Activated T-cell treated with anti-CD3 and anti-CD28 coated beads, Interleukin-2, amount 50 U/mL, for 4 hours (primary cell): ENCODE measurements around the gene HSPG2. TPM values are rescaled to one million over a fixed set of nuclear protein-coding genes. Genes with fewer than 3 reads are reported as not detected.

Source experiments
- ATAC-seq, 2 donors: fragments of 200-7000 bp; cut with Tn5 transposase; one replicate each; pipeline ENCODE4 v1.10.0; 2021
- DNase-seq: peaks from one replicate; pipeline ENCODE4 v3.0.0-alpha.2; 2020
- H3K27me3 Mint-ChIP-seq: one replicate; pipeline ENCODE4 v1.8.0; 2021; ENCODE audit warnings: low read depth, mixed read lengths
- H3K36me3 Mint-ChIP-seq: one replicate; pipeline ENCODE4 v1.8.0; 2022; ENCODE audit warnings: mixed read lengths; ENCODE audit not compliant: insufficient read depth
- H3K4me1 Mint-ChIP-seq: one replicate; pipeline ENCODE4 v1.8.0; 2021; ENCODE audit warnings: low read depth, mixed read lengths
- H3K4me3 Mint-ChIP-seq: one replicate; pipeline ENCODE4 v1.8.0; 2021; ENCODE audit warnings: mild to moderate bottlenecking, moderate library complexity, mixed read lengths
- H3K9me3 Mint-ChIP-seq: one replicate; pipeline ENCODE4 v1.8.0; 2021; ENCODE audit warnings: mixed read lengths
- total RNA-seq, 3 donors: library from RNA; stranded (reverse); gene quantifications; one replicate each; pipeline ENCODE4 v1.2.1, GENCODE V29; 2021

The HSPG2 gene
- total RNA-seq, 3 donors from 2014 or later, result 0.92 to 1.7 (median 1.2) TPM

DNA sequence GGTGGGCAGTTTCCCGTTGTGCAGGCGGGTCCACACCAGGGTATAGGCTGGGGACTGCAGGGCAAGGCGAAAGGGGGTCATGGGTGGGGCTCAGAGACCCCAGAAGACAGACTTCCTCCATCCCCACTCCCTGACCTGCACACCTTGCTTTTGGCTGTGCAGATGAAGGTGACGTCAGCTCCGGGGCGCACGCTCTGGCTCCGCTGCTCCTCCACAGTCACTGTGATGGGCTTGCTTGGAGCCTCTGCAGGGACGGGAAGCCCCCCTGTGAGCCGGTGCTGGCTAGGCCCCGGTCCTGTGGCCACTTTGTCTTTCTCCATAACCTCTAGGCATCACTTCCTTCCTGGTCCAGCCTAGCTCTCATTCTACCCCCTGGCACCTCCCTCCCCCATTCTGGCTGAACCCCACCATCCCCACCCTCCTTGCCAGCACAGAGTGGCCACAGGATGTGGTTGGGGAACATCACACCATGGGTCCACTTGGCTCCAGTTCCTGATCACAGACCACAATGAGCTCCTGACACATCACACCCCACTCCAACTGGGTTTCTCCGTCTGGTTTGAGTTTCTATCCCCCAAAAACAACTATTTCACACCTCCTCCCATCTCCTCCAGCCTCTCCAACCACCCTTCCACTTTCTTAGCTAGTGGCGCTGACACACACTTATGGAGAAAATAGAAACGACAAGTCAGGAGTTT is 79.8 kb downstream of the HSPG2 start:
- DNase-seq, result no peak
- no peak for ATAC-seq
- H3K36me3 Mint-ChIP-seq, result no peaks in the 10 kb centered on the region
- H3K9me3 Mint-ChIP-seq, result no peaks in the 10 kb centered on the region
- H3K27me3 Mint-ChIP-seq, result no peaks in the 10 kb centered on the region
- peaks cover 2% of the 10 kb centered on the region for H3K4me1 Mint-ChIP-seq
- no peak overlapping the region for H3K4me3 Mint-ChIP-seq

DNA sequence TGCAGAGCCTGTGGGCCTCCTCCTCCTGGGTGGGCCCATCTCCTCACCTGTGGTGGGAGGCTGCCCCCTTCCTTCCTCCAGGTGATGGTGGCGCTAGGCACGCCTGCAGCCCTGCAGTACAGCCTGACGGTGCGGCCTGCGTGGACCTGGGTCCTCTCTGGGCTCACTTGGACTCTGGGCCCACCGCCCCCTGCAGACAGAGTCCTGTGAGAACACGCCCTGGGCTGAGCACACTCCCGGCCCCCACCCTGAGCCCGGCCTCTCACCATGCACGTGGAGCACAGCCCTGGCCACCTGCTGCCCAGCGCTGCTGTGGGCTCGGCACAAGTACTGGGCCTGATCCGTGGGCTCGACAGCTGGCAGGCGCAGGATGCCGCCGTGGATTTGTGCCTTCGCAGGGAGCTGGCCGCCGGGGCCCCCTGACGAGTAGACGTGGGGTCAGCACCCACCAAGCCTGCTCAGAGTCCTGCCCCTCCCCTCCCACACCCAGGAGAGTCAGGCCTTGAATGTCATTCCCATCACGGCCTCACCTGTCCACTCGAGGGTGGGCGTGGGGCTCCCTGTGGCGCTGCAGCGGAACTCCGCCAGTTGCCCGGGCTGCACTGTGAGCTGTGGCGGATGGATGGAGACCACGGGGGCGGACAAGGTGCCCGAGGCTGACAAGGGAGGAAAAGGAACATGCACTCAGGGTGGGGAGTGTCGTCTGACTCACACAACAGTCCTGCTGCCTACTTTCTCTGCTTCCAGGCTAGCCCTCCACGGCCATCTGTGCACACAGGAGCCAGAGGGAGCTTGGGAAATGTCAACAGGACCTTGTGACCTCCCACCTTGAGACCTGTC is 81.6 kb downstream of the HSPG2 start:
- DNase-seq (no peak), ATAC-seq (no peak)

DNA sequence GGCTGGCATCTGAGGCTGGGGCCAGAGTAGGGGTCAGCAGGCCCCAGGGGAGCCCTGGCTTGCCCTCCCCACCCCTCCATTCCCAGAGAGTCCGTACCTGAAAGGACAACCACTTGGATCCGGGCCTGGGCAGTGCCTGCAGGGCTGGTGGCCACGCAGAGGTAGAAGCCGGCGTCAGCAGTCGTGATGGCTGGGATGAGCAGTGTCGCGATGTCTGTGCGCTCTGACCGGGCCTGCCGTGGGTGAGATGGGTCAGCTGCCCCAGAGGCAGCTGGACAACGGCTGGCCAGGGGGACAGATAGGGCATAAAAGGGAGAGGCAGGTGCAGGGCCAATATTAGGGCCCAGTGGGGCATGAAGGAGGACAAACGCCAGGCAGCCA is 82.4 kb downstream of the HSPG2 start:
- no peak for DNase-seq
- Mint-ChIP-seq H3K4me3 (no peak overlapping the region), H3K4me1 (peaks cover 6% of the 10 kb centered on the region), H3K36me3 (no peaks in the 10 kb centered on the region), H3K9me3 (no peaks in the 10 kb centered on the region), H3K27me3 (no peaks in the 10 kb centered on the region)
- ATAC-seq, result no peak

More for the DNA sequence above, 81.6 kb downstream of the HSPG2 start:
- no peaks in the 10 kb centered on the region for H3K27me3 Mint-ChIP-seq
- H3K36me3 Mint-ChIP-seq, result no peaks in the 10 kb centered on the region
- peaks cover 6% of the 10 kb centered on the region for H3K4me1 Mint-ChIP-seq
- no peaks in the 10 kb centered on the region for H3K9me3 Mint-ChIP-seq
- no peak overlapping the region for H3K4me3 Mint-ChIP-seq

DNA sequence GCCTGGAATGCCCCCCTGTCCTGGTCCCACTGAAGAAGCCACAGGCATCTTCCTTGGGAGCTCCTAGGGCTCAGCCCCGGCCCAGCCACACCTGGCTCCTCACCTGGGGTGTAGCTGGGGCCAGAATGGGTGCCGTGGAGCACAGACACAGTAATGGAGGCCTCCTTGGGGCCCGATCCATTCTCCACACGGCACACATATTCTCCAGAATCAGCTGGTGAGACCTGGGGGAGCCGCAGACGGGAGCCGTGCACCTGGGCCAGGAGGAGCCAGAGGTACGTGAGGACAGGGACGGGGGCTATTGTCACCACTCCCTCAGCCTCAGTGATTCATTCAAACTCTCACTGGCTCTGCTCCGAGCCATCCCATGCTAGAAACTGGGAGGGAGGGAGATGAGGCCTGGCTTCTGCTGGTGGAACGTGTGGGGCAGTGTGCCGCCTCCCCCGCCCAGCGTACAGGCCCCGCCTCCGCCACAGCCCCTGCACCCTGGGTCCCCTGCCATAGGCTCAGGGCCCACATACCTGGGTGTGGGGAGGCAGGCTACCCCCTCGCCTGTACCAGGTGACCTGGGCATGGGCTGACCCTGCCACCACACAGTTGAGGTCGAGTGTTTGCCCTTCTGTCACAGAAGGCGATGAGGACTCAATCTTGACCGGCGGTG is 82.9 kb downstream of the HSPG2 start:
- Mint-ChIP-seq H3K9me3 (no peaks in the 10 kb centered on the region), H3K4me1 (peaks cover 6% of the 10 kb centered on the region), H3K4me3 (no peak overlapping the region), H3K27me3 (no peaks in the 10 kb centered on the region), H3K36me3 (no peaks in the 10 kb centered on the region)
- no peak for DNase-seq
- no peak for ATAC-seq

DNA sequence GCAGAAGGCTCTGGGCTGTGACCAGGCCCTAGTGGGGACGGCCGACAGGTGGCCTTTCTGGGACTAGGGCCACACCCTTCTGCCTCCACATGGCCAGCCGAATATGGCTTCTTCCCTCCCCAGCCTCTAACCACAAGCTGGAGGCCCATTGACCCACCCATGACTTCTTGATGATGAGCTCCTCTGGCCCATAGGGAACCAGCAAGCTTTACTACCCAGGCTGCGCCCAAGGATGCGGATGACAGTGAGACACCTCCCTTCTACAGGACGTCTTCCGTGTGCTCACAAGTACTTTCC is 84.0 kb downstream of the HSPG2 start:
- H3K4me3 Mint-ChIP-seq, result no peak overlapping the region
- H3K4me1 Mint-ChIP-seq, result peaks cover 6% of the 10 kb centered on the region
- no peaks in the 10 kb centered on the region for H3K27me3 Mint-ChIP-seq
- no peaks in the 10 kb centered on the region for H3K9me3 Mint-ChIP-seq
- H3K36me3 Mint-ChIP-seq, result no peaks in the 10 kb centered on the region
- ATAC-seq, result no peak
- no peak for DNase-seq

DNA sequence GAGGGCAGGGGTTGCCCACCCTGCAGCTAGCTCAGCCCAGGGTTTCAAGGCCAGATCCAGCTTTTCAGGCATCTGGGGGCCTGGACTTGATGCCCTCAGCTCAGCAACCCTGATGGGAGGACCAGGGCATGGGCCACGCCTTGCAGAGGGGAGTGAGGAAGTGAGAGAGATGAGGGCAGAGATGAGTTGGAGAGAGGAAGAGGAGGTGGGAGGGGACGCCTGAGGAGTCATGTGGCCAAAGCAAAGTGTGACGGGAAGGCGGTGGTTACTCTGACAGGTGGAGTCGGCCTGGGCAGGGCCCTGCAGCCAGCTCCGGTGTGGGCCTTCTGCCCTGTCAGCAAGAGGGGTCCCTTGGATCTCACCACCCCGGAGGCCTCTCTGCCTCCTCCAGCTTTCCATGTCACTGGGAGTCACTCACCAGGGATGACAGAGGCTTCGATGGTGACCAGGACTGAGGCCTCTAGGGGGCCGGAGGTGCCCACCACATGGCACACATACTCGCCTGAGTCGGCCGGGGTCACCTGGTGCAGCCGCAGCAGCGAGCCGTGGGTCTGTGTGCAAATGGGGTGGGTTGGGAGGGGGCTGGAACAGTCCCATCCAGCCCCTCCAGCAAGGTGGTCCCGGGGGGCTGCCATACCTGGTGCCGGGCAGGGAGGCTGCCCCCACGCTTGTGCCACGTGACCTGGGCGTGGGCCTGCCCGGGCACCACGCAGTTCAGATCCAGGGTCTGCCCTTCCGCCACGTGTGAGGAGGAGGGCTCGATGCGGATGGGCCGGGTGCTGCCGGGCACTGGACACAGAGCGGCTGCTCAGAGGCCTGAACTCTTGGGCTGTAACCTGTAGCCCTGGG is 84.6 kb downstream of the HSPG2 start:
- no peak for DNase-seq
- H3K27me3 Mint-ChIP-seq, result no peaks in the 10 kb centered on the region
- ATAC-seq, result no peak
- H3K4me1 Mint-ChIP-seq, result peaks cover 4% of the 10 kb centered on the region
- no peaks in the 10 kb centered on the region for H3K36me3 Mint-ChIP-seq
- no peak overlapping the region for H3K4me3 Mint-ChIP-seq
- no peaks in the 10 kb centered on the region for H3K9me3 Mint-ChIP-seq

DNA sequence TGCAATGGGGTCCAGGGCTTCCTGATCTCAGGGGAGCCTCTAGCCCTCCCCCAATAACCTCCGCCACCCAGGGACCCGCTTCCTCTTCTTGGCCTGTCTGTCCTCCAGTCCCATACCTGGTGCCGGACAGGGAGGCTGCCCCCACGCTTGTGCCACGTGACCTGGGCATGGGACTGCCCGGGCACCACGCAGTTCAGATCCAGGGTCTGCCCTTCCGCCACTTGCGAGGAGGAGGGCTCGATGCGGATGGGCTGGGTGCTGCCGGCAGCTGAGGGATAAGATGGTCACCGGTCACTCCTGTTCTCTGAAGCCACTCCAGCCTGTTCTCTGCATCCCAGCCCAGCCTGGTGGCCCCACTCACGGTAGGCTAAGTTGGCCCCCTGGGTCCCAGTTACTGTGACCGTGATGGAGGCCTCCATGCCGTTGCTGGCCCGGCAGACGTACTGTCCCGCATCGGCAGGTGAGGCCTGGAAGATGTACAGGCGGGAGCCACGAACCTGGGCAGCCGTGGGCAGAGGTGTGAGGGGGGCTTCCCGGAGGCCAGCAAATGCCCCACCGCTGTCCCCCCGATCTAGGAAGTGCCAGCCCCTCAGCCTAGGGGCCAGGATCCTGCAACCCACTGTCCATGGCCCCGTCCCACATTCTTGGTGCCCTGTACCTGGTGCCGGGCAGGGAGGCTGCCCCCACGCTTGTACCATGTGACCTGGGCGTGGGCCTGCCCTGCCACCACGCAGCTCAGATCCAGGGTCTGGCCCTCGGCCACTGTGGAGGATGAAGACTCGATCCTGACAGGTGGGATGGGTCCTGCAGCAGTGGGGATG is 85.5 kb downstream of the HSPG2 start:
- Mint-ChIP-seq H3K4me3 (no peak overlapping the region), H3K27me3 (no peaks in the 10 kb centered on the region), H3K9me3 (no peaks in the 10 kb centered on the region), H3K36me3 (no peaks in the 10 kb centered on the region), H3K4me1 (peaks cover 4% of the 10 kb centered on the region)
- DNase-seq, result no peak
- ATAC-seq, result no peak

DNA sequence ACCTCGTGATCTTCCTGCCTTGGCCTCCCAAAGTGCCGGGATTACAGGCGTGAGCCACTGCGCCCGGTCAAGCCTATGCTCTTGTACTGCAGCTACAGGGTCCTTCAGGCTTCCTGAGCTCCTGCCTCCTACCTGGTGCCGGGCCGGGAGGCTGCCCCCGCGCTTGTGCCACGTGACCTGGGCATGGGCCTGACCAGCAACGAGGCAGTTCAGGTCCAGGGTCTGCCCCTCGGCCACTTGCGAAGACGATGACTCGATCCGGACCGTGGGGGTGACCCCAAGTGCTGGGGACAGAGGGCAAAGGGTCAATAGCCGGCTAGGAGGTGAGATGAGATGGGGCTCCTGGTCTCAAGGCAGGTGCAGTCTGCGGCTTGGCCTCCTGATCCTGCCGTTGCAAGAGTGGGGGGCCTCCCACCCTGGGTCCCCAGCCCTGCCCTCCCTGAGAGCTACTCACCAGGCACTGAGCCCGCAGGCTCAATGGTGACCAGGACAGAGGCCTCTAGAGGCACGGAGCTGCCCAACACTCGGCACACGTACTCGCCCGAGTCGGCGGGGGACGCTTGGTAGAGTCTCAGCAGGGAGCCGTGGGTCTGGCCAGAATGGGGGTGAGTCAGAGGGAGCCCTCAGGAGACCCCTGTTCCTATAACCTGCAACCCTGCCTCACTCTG is 87.1 kb downstream of the HSPG2 start:
- DNase-seq, result no peak
- Mint-ChIP-seq H3K36me3 (no peaks in the 10 kb centered on the region), H3K4me1 (peaks cover 4% of the 10 kb centered on the region), H3K4me3 (no peak overlapping the region), H3K27me3 (no peaks in the 10 kb centered on the region), H3K9me3 (no peaks in the 10 kb centered on the region)
- no peak for ATAC-seq

DNA sequence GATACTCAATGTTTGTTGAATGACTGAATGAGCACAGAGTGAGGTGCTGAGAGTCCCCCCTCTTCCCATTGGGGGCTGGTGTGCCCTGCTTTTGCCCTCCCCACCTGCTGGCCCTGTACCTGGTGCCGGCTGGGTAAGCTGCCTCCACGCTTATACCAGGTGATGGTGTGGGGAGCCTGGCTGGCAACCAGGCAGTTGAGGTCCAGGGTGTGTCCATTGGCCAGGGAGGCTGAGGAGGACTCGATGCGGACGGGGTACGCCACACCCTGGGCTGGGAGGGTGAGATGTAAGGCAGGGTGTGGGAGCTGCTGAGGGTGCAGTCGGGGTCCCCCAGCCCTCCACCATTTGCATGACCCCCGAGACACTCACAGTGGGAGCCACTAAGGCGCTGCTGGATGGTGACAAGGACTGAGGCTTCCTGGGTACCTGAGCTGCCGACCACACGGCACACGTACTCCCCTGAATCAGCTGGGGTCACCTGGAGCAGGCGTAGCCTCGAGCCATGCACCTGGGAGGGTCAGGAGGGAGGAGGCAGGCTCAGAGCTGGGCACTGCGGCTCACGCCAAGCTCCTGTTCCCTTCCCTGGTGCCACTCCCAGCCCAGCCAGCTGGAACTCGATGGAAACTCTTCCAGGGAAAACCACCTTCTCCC is 88.5 kb downstream of the HSPG2 start:
- no peaks in the 10 kb centered on the region for H3K36me3 Mint-ChIP-seq
- no peaks in the 10 kb centered on the region for H3K27me3 Mint-ChIP-seq
- peaks cover 4% of the 10 kb centered on the region for H3K4me1 Mint-ChIP-seq
- no peak overlapping the region for H3K4me3 Mint-ChIP-seq
- DNase-seq (no peak), ATAC-seq (no peak)
- H3K9me3 Mint-ChIP-seq, result no peaks in the 10 kb centered on the region

DNA sequence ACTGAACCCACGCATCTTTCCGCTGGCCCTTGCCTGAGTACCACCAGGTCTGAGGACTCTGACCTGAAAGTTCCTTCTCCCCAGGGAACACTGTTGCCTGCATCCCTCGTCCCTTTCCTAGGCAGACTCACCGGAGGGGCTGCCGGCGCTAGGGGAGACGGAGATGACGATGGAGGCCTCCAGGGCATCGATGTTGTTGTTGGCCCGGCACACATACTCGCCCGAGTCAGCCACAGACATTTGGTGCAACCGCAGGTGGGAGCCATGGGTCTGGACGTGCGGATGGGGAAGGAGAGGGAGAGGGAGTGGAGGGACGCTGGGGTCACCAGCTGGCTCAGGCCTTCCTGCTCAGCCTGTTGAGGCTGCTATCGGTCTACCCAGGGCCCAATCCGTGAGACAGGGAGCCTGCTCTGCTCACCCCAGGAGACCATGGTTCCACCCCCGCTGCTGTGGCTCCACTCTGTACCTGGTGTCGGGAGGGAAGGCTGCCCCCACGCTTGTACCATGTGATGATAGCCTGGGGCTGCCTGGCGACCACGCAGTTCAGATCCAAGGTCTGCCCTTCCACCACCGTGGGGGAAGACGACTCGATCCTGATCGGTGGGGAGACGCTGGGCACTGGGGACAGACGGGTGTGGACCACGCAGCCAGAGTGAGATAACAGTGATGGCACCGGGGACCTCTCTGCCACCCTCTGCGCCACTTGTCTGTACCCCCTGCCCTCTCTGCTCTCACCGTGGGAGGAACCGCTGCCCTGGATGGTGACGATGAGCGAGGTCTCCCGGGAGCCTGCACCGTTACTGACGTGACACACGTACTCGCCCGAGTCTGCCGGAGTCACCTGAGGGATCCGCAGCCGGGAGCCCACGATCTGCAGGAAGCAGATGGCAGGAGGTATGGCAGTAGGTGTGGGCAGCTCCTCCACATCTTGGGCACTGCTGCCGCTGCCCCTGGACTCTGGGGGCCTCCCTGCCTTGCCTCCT is 89.6 kb downstream of the HSPG2 start:
- no peaks in the 10 kb centered on the region for H3K9me3 Mint-ChIP-seq
- H3K4me3 Mint-ChIP-seq, result no peak overlapping the region
- peaks cover 4% of the 10 kb centered on the region for H3K4me1 Mint-ChIP-seq
- no peaks in the 10 kb centered on the region for H3K27me3 Mint-ChIP-seq
- DNase-seq (no peak), ATAC-seq (no peak)
- no peaks in the 10 kb centered on the region for H3K36me3 Mint-ChIP-seq

DNA sequence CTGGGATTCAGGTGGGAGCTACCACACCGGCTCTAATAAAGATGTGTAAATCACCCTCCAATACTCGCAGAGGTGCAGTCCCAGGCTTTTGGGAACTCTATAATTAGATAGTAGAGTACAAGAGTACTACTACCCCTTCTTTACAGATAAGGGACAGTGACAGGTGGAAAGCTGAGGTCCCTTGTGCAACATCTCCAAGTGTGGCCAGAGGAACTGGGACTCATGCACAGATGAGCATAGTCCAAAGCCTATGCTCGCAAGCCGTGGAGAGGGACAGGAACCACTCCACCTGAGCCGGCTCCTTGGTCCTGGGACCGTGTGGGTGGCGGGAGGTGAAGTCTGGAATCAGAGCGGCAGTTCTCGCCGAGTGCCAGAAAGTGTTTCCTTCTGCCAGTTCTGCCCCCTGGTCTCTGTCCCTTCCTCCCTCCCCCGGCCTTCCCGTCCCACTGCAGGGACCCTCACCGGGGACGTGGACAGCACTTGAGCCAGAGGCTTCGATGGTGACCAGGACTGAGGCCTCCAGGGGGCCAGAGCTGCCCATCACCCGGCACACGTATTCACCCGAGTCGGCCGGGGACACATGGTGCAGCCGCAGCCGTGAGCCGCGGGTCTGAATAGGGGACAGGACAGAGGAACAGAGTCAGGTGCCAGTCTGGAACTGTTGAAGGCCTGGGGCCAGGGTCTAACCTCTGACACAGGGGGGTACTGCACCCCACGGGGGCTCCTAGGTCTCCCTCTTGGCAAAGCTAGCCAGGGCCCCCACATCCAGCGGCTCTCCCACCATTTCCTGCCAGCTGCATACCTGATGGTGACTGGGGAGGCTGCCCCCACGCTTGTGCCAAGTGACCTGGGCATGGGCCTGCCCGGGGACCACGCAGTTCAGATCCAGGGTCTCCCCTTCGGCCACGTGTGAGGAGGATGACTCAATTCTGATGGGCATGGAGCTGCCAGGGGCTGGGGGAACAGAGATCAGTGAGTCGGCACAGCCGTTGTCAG is 91.2 kb downstream of the HSPG2 start:
- H3K4me3 Mint-ChIP-seq, result no peak overlapping the region
- no peak for DNase-seq
- no peak for ATAC-seq
- H3K27me3 Mint-ChIP-seq, result no peaks in the 10 kb centered on the region
- no peaks in the 10 kb centered on the region for H3K36me3 Mint-ChIP-seq
- H3K9me3 Mint-ChIP-seq, result no peaks in the 10 kb centered on the region
- H3K4me1 Mint-ChIP-seq, result no peaks in the 10 kb centered on the region
